ENCODE data around the gene MEP1B.

The MEP1B gene

GRCh38 chr18:32262092-32262491 lies 72.3 kb downstream of the MEP1B start:
- no peak for DNase-seq (ENCODE audit: low read depth in 1 of 2, low spot score in 1 of 2)

GRCh38 chr18:32264401-32264800 lies 74.6 kb downstream of the MEP1B start:
- no peak for DNase-seq (ENCODE audit: low read depth in 1 of 2, low spot score in 1 of 2)

- no peak for DNase-seq (ENCODE audit: low read depth in 1 of 2, low spot score in 1 of 2)
Measured at GRCh38 chr18:32267463-32267862, 77.6 kb downstream of the MEP1B start.

Measured in stimulated activated CD4-positive, alpha-beta T cell treated with anti-CD3 and anti-CD28 coated beads, Interleukin-15, amount 100 ng/mL, for 1 hour (primary cell).